Keratinocyte (primary cell): ENCODE data around the gene RBMS3.

ENCODE experiments used
- EZH2 ChIP-seq: IDR thresholded peaks from one replicate; pipeline ENCODE4 v1.6.1; 2012; ENCODE audit warnings: inconsistent platforms, mild to moderate bottlenecking, low read length, moderate library complexity
- TF ChIP-seq, protein P1 (sequence below), 3 experiments: IDR thresholded peaks in 1 of 3; conservative IDR thresholded peaks in 1 of 3; optimal IDR thresholded peaks in 1 of 3; 2 replicates in 2 of 3; 3 replicates in 1 of 3; pipeline versions ENCODE3 to v1.5.1; 2011; ENCODE audit warnings: low read length in 3 of 3, mild to moderate bottlenecking in 3 of 3, moderate library complexity in 2 of 3, control low read depth in 1 of 3, inconsistent platforms in 1 of 3; ENCODE audit not compliant: insufficient read depth in 2 of 3; ENCODE audit errors: extremely low read depth in 1 of 3

DNA sequence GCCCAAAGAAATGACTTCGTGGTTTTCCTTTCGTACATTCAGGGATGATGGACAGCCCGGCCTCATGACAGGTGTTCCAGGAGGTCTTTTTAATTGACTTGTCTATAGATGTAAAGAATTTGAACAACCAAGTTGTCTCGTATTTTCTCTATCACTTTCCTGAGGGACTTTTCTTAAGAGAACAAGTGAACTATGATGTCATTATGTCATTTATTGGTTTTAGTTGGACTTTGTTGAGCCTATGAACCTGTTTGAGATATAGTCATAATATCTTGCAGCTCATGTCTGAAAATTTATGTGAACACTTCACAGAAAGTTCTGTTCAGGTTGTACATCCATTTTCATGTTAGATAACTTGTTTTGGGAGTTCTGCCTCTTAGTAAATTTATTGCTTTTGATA lies 89.2 kb downstream of the RBMS3 start:
- TF ChIP-seq, protein P1, sequence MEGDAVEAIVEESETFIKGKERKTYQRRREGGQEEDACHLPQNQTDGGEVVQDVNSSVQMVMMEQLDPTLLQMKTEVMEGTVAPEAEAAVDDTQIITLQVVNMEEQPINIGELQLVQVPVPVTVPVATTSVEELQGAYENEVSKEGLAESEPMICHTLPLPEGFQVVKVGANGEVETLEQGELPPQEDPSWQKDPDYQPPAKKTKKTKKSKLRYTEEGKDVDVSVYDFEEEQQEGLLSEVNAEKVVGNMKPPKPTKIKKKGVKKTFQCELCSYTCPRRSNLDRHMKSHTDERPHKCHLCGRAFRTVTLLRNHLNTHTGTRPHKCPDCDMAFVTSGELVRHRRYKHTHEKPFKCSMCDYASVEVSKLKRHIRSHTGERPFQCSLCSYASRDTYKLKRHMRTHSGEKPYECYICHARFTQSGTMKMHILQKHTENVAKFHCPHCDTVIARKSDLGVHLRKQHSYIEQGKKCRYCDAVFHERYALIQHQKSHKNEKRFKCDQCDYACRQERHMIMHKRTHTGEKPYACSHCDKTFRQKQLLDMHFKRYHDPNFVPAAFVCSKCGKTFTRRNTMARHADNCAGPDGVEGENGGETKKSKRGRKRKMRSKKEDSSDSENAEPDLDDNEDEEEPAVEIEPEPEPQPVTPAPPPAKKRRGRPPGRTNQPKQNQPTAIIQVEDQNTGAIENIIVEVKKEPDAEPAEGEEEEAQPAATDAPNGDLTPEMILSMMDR (optimal IDR thresholded peaks at IDR 0.05 in 1 of 3, IDR thresholded peaks at IDR 0.05 in 1 of 3, conservative IDR thresholded peaks at IDR 0.05 in 1 of 3; ENCODE audit: extremely low read depth in 1 of 3, insufficient read depth in 2 of 3, low read length in 3 of 3), result no peak
- no peak for TF ChIP-seq EZH2
